ENCODE results near the gene SLC35F4. TPM values are rescaled to one million over a fixed set of nuclear protein-coding genes. Genes with fewer than 3 reads are reported as not detected.

SLC35F4 gene
- total RNA-seq, 2 donors from 2014 or later, result not detected

- 85 to 97% methylated on average over 3 to 4 of the region's 4 CpGs for WGBS, 2 experiments (ENCODE audit: insufficient coverage in 1 of 2, insufficient read length in 1 of 2)
- Mint-ChIP-seq H3K4me1 (peaks cover 9% of the 10 kb centered on the region), H3K9me3 (peaks cover 16% of the 10 kb centered on the region), H3K27ac (no peak overlapping the region), H3K4me3 (no peak overlapping the region), H3K27me3 (ENCODE audit: insufficient read depth) (peaks cover 3% of the 10 kb centered on the region), H3K36me3 (ENCODE audit: low read depth) (no peaks in the 10 kb centered on the region)
- Histone ChIP-seq H3K4me1 (ENCODE audit: control insufficient read depth, insufficient read depth, low read length) (no peaks in the 10 kb centered on the region), H3K27me3 (ENCODE audit: control insufficient read depth, insufficient read depth, low read length, poor library complexity, severe bottlenecking) (no peaks in the 10 kb centered on the region), H3K36me3 (ENCODE audit: control insufficient read depth, insufficient read depth, low read length) (no peaks in the 10 kb centered on the region), H3K4me3 (ENCODE audit: low read length) (no peak overlapping the region), H3K27ac (ENCODE audit: low read depth, low read length) (no peak overlapping the region), H3K9me3 (ENCODE audit: control insufficient read depth, low read length) (peaks cover 11% of the 10 kb centered on the region), H3K9ac (ENCODE audit: extremely low read depth, low read length, poor library complexity, severe bottlenecking) (no peak overlapping the region)
- TF ChIP-seq, protein P1, sequence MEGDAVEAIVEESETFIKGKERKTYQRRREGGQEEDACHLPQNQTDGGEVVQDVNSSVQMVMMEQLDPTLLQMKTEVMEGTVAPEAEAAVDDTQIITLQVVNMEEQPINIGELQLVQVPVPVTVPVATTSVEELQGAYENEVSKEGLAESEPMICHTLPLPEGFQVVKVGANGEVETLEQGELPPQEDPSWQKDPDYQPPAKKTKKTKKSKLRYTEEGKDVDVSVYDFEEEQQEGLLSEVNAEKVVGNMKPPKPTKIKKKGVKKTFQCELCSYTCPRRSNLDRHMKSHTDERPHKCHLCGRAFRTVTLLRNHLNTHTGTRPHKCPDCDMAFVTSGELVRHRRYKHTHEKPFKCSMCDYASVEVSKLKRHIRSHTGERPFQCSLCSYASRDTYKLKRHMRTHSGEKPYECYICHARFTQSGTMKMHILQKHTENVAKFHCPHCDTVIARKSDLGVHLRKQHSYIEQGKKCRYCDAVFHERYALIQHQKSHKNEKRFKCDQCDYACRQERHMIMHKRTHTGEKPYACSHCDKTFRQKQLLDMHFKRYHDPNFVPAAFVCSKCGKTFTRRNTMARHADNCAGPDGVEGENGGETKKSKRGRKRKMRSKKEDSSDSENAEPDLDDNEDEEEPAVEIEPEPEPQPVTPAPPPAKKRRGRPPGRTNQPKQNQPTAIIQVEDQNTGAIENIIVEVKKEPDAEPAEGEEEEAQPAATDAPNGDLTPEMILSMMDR (conservative IDR thresholded peaks at IDR 0.05), result no peak
- no peak for DNase-seq
These were observed 316.0 kb downstream of the SLC35F4 start for GRCh38 chr14:57549765-57550420.

- H3K4me1 ChIP-seq (ENCODE audit: control insufficient read depth, insufficient read depth, low read length), result no peaks in the 10 kb centered on the region
- no peak overlapping the region for H3K4me3 Mint-ChIP-seq
- H3K27me3 Mint-ChIP-seq (ENCODE audit: insufficient read depth), result peaks cover 3% of the 10 kb centered on the region
- no peaks in the 10 kb centered on the region for H3K36me3 Mint-ChIP-seq (ENCODE audit: low read depth)
- 95 to 100% methylated on average over 2 of the region's 2 CpGs for WGBS, 2 experiments (ENCODE audit: insufficient coverage in 1 of 2, insufficient read length in 1 of 2)
- no peak for DNase-seq
- no peak overlapping the region for H3K4me3 ChIP-seq (ENCODE audit: low read length)
- no peak overlapping the region for H3K27ac Mint-ChIP-seq
- no peaks in the 10 kb centered on the region for H3K27me3 ChIP-seq (ENCODE audit: control insufficient read depth, insufficient read depth, low read length, poor library complexity, severe bottlenecking)
- TF ChIP-seq, protein P1 (conservative IDR thresholded peaks at IDR 0.05), result no peak
- no peaks in the 10 kb centered on the region for H3K36me3 ChIP-seq (ENCODE audit: control insufficient read depth, insufficient read depth, low read length)
- no peak overlapping the region for H3K9ac ChIP-seq (ENCODE audit: extremely low read depth, low read length, poor library complexity, severe bottlenecking)
- peaks cover 11% of the 10 kb centered on the region for H3K9me3 ChIP-seq (ENCODE audit: control insufficient read depth, low read length)
- peaks cover 10% of the 10 kb centered on the region for H3K4me1 Mint-ChIP-seq
- H3K27ac ChIP-seq (ENCODE audit: low read depth, low read length), result no peak overlapping the region
- peaks cover 16% of the 10 kb centered on the region for H3K9me3 Mint-ChIP-seq
These were observed 316.8 kb downstream of the SLC35F4 start for GRCh38 chr14:57549016-57549564.

DNA sequence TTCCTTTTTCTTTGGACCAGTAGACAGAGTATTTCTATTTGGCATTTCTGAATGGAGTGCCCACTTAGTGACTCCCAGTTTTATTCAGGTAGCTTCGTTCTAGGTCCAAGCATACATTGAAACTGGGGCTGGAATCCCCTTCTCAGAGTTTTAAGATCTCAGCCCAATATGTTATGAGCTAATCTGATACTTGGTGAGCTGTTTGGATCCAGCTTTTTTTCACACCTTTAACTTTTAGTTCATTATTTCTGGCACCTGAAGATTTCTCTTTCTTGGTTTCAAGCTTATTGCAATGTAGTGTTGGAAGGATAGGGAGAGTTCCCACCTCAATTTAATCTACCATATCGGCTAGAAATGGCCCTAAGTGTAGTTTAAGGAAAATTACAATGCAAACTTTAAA, 318.8 kb downstream of the SLC35F4 start:
- no peak overlapping the region for H3K27ac ChIP-seq (ENCODE audit: low read depth, low read length)
- H3K4me1 Mint-ChIP-seq, result peaks cover 10% of the 10 kb centered on the region
- no peak for DNase-seq
- H3K27me3 ChIP-seq (ENCODE audit: control insufficient read depth, insufficient read depth, low read length, poor library complexity, severe bottlenecking), result no peaks in the 10 kb centered on the region
- no peak overlapping the region for H3K4me3 Mint-ChIP-seq
- no peak overlapping the region for H3K27ac Mint-ChIP-seq
- H3K36me3 Mint-ChIP-seq (ENCODE audit: low read depth), result peaks cover 4% of the 10 kb centered on the region
- no peaks in the 10 kb centered on the region for H3K9me3 ChIP-seq (ENCODE audit: control insufficient read depth, low read length)
- H3K4me1 ChIP-seq (ENCODE audit: control insufficient read depth, insufficient read depth, low read length), result no peaks in the 10 kb centered on the region
- H3K4me3 ChIP-seq (ENCODE audit: low read length), result no peak overlapping the region
- peaks cover 19% of the 10 kb centered on the region for H3K9me3 Mint-ChIP-seq
- H3K9ac ChIP-seq (ENCODE audit: extremely low read depth, low read length, poor library complexity, severe bottlenecking), result no peak overlapping the region
- WGBS, 2 experiments (ENCODE audit: insufficient coverage in 1 of 2, insufficient read length in 1 of 2), result 20 to 89% methylated on average over 1 of the region's 2 CpGs
- H3K27me3 Mint-ChIP-seq (ENCODE audit: insufficient read depth), result peaks cover 9% of the 10 kb centered on the region
- H3K36me3 ChIP-seq (ENCODE audit: control insufficient read depth, insufficient read depth, low read length), result no peaks in the 10 kb centered on the region
- TF ChIP-seq, protein P1 (conservative IDR thresholded peaks at IDR 0.05), result no peak
